Keratinocyte (primary cell): ENCODE measurements around the gene DTX3L.

Experiments
- CTCF ChIP-seq, 3 experiments: IDR thresholded peaks in 1 of 3; conservative IDR thresholded peaks in 1 of 3; optimal IDR thresholded peaks in 1 of 3; 2 replicates in 2 of 3; 3 replicates in 1 of 3; pipeline versions ENCODE3 to v1.5.1; 2011; ENCODE audit warnings: low read length in 3 of 3, mild to moderate bottlenecking in 3 of 3, moderate library complexity in 2 of 3, control low read depth in 1 of 3, inconsistent platforms in 1 of 3; ENCODE audit not compliant: insufficient read depth in 2 of 3; ENCODE audit errors: extremely low read depth in 1 of 3
- EZH2 ChIP-seq: IDR thresholded peaks from one replicate; pipeline ENCODE4 v1.6.1; 2012; ENCODE audit warnings: inconsistent platforms, mild to moderate bottlenecking, low read length, moderate library complexity

GRCh38 chr3:122608916-122609315 is 44.8 kb downstream of the DTX3L start:
- no peak for TF ChIP-seq CTCF (optimal IDR thresholded peaks at IDR 0.05 in 1 of 3, IDR thresholded peaks at IDR 0.05 in 1 of 3, conservative IDR thresholded peaks at IDR 0.05 in 1 of 3; ENCODE audit: extremely low read depth in 1 of 3, insufficient read depth in 2 of 3, low read length in 3 of 3)
- no peak for TF ChIP-seq EZH2
